Myocyte (in vitro differentiated cells): ENCODE results near the gene WBP4. TPM values are rescaled to one million over a fixed set of nuclear protein-coding genes. Genes with fewer than 3 reads are reported as not detected.
"Not testable (repeated sequence)": the region's sequence is repeated elsewhere in the genome, so short reads cannot be mapped to it uniquely, and the experiment has no call there.

Experiments used
- DNase-seq: peaks from one replicate; pipeline ENCODE4 v3.0.0-alpha.2; 2012; ENCODE audit warnings: low read depth
- microRNA counts: library from miRNA; unstranded; fragments of <30 nt; microRNA quantifications from one replicate; lab custom pipeline; 2016
- microRNA-seq: library from miRNA; unstranded; fragments of <30 nt; microRNA quantifications from one replicate; pipeline ENCODE4, GENCODE V29; 2016
- total RNA-seq: library from RNA; depleted of rRNA; stranded (reverse); fragments of >200 nt; gene quantifications from 2 replicates; pipeline ENCODE4 v1.2.3, GENCODE V29; 2014

The WBP4 gene
- total RNA-seq, 1 donor from 2014 or later = 12.1 TPM

DNA sequence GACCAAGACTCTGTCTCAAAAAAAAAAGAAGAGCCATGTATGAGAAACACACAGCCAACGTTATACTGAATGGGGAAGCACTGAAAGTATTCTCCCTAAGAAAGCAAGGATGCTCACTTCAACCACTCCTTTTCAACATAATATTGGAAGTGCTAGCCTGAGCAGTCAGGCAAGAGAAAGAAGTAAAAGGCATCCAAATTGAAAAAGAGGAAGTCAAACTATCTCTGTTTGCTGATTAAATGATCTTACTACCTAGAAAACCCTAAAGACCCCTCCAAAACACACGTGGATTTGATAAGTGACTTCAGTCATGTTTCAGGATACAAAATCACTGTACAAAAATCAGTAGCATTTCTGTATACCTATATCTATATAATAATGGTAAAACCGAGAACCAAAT, 16.2 kb downstream of the WBP4 start:
- no peak for DNase-seq

DNA sequence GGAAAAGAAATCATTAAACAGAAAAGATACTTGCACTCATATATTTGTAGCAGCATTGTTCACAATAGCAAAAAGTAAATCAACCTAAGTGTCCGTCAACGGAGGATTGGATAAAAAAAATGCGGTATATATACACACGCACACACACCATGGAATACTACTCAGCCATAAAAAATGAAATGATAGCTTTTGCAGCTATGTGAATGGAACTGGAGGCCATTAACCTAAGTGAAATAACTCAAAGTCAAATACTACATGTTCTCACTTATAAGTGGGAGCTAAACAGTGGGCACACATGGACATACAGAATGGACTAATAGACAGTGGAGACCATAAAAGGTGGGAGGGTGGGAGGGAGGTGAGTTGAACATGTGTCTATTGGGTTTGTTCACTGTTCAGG, 18.4 kb downstream of the WBP4 start:
- DNase-seq = no peak

DNA sequence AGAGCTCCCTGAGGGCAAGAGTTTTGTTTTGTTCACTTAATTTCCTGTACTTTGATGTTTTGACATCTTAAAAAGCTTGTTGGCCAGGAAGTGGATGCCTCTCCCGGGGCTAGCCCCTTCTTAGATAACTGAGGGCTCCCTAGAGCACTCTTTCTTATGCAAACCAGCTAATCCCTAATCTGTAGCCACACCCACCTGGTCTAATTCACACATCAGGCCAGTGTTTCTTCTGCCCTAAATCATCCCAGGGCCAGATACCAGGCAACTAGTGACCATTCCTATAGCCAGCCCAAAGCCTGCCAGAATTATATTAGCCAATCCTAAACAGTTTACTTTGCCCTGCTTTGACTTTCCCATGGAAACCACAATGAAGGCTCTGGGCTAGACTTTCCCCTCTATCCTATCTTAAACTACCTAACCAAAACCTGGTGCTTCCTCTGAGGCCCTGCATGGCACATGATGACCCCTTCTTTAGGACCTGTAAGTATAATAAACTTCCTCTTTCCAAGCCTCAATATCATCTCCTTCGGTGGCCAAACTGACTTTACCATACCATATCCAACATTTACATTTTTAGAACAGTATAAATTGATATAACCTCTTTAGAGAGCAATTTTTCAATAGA, 24.8 kb downstream of the WBP4 start:
- no peak for DNase-seq

DNA sequence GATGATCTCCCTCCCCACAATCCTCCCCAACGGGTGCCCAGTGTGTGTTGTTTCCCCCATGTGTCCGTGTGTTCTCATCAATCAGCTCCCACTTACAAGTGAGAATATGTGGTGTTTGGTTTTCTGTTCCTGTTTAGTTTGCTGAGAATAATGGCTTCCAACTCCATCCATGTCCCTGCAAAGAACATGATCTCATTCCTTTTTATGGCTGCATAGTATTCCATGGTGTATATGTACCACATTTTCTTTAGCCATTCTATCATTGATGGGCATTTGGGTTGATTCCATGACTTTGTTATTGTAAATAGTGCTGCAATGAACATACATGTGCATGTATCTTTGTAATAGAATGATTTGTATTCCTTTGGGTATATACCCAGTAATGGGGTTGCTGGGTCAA, 34.4 kb downstream of the WBP4 start:
- DNase-seq = not testable (repeated sequence)

DNA sequence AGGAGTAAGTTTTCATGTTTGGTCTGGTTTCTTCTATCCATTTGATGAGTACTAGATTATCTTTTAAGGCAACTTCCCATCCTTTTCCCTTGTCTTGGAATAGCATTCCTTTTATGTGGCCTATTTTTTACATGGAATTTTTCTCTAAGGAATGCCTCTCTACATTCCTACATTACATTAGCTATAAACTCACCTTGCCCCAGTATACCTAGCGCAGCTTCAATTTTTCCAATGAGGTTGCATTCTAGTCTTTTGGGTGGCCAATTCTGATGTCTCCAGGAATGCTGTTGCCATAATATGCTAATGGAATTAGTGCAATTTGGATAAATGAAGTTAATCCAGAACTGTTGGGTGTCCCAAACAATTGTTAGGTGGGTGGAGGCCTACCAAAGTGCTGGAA, 37.5 kb downstream of the WBP4 start:
- DNase-seq = no peak

DNA sequence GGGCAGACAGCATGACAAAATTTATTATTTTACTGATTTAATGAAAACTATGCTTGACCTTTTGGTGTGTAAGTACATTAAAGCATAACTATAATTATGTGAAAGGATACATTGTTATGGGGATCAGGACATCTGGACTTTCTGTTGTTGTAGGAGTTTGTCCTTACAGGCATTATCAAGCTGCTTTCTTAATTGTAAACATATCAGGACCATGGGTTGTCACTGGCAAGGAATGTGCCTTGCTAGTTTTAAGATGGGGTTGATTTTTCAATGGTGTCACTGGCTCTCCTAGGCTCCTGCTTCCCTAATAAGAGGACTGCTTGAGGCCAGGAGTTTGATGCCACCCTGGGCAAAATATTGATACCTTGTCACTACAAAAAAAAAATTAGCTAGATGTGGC, 38.7 kb downstream of the WBP4 start:
- no peak for DNase-seq

DNA sequence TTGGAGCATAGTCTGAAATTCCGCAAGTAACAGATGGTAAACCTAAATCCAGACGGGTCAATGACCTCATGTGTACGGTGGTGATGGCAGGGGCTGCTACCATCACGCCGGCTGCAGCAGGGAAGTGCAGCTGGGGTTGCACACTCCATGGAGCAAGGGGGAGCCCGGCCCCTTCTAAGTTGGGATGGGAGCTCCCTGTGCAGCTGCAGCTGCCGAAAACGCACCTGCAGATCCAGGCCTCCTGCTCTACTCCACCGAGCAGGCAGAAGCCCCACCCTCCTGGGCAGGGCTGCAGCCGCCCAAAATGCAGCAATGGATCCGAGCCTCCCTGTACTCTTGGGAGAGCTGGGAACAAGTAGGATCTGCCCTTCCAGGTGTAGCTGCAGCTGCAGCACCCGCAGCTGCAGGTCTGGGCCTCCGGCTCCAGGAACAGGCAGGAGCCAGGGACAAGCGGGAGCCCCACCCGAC, 45.8 kb downstream of the WBP4 start:
- no peak for DNase-seq

DNA sequence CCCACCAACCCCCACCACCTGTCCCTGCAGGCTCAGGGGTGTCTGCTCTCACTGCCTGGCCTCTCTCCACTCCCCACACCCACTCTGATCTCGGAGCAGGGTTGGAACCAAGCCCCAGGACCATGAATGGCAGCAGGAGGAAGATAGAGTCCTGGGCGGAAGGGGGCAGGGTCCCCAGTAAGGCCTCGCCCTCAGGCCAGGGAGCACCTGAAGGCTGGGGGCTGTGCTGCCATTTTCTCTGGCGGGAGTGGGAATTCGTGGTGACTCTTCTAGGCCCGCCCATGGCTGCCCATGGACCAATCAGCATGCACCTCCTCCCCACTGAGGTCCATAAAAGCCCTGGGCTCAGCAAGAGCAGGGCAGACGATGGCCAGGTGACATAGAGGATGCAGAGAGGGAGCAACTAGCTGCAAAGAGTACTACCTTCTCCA, 46.3 kb downstream of the WBP4 start:
- no peak for DNase-seq

DNA sequence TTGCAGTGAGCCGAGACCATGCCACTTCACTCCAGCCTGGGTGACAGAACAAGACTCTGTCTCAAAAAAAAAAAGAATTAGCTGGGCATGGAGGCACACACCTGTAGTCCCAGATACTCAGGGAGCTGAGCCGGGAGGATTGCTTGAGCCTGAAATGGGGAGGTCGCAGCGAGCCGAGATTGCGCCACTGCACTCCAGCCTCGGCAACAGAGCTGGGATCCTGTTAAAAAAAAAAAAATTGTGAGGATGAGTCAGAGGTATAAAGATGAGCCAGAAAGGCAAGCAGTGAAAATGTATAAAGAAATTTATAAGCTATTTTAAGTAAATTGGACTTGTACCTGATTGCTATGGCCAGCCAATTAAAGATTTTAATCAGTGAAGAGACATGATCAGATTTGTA, 50.1 kb downstream of the WBP4 start:
- DNase-seq = no peak

DNA sequence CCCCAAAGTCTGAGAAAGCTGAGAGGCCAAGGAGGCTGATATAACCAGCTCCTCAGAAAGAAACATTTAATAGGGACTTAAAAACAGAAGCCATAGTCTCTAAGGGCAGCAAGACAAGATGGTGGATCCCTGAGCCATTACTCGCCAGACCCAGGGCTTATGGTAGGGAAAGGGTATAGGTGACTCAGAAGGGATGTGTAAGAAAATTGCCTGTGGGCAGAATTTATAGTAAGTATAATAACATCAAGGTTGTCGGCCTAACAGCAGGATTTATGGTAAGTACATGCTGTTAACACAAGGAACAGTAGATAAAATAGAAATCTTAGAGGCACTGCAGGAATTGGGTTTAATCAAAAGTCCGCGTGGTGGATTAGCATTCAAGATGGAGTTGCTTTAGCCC, 56.6 kb downstream of the WBP4 start:
- DNase-seq = no peak

DNA sequence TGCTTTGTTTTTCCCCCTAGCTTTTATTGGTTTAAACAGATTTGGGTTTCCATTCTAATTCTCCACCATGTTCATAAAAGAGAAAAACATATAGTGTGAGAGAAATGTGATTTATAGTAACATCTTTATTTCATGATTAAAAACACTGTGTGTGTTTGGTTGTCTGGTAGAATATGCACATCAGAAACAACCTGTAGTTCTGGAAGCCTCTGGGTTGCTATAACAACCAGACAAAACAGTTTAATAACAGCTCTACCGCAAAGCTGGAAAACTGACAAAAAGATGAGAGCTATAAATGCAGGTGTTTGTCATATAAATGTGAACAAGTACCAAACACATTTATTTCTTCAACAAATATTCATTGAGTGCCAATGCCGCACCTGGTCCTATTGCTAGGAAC, 61.5 kb downstream of the WBP4 start:
- DNase-seq = peak; percentile 9

DNA sequence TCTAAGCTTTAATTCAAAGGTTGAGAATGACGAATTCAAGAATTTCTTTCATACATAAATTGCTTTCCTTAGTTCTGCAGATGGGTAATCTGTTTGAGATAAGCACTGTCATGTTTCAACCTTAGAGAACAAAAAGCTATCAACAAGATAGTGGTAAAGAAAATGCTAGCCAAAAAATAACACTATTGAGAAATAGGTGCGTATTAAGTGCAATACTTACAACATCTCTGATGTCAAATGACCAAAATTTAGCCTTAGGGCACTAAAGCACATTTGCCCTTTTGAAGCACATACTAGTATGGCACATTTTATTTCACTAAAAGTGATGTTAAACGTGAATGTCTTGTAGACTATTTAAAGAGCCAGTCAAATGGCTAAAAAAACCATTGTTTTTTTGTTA, 66.4 kb downstream of the WBP4 start:
- DNase-seq = no peak

DNA sequence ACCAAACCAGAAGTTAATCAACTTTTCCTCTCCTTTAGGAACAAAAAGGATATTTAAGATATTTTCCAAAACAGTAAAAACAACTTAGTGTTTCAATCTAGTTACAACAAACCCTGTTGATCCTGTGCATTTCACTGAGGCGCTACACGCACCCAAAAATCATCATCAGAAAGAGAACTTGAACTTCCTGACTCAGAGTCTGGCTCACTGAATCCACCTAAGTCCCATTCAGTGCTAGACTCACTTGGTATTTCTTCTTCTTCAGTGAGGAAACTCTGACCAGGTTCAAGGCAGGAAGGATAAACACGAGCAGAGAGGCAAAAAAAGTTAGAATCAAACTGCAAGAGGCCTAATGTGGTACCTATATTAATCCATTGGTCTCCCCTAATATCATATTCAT, 69.0 kb downstream of the WBP4 start:
- no peak for DNase-seq

DNA sequence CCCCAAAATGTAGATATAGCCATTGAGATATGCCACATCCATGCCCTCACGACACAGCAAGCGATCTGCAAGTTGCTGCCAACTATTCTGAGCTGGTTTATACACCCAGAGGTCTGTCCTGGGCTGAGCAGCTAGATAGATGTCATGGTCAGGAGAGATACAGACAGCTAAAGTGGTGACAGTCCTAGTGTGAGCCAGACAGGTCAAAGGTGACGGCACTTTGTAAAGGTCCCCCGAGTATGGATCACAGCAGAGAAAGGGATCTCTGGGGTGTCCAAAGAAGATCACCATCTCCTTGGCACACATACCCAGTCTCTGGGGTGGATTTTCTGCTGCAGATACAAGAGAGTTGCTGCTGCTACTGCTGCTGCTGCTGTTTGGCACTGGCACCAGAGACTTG, 69.9 kb downstream of the WBP4 start:
- not testable (repeated sequence) for DNase-seq

DNA sequence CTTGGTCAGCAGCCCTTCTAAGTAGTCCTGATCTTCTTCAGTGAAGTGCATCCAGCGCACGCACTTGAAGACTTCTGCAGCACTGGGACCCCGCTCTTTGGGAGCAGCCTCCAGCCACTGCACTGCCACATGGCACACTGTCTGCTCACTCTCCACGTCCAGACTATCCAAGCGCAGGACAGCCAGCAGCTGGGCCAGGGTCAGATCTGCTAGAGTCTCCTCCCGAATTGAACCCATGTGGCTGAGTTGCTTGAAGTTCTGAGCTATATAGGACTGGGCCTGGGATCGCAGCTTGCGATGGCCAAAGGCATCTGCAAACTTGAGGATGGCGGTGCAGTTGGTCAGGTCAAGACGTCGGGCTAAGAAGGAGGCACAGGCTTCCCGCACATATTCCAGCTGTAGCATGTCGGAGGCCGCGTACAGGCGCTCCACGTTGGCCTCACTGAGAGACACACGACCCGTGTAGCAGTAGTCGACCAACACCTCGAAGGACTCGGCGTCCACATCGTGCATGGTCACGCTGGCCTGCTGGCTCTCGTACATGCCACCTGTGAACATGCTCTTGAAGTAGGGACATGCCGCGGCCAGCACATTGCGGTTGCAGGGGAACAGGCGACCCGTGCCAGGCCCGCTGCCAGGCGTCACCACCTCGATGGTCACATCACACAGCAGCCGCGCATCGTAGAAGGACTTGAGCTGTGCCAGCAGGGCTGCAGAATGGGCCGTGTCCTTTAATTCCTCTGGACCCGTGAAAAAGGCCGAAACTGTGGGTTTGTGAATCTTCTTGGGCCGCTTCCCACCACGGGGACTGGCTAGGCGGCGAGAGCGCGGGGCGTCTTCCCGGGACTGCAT, 70.6 kb downstream of the WBP4 start:
- not testable (repeated sequence) for DNase-seq

DNA sequence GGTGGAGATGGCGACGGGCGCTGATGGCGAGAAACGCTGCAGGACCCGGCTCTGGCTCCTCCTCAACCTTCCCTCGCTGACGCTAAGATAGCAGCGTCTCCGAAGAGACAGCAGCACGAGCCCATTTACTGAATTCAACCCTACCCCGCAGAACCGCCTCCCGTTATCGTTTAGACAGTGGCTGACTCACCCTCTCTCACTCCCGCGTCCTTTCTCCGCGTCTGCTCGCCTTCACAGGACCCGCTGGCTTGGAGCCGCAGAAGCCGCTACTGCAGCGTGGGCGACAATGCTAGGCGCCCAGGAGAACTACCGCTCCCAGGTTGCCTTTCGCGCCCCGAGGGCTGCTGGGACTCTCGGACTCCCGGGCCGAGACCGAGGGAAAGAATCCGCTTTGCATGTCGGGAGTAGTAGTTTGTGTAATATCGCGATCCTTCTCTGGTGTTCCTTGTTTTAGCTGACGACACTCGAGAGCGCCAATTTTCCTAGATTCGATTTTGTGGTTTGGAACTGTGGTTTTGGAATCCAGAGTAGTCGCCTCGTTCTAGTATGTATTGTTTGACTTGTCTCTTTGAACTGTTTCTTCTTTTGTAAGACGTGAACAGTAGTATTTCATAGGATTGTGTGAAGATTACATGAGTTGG, 71.3 kb downstream of the WBP4 start, which contains the start of gene KBTBD6:
Gene KBTBD6 (minus strand): TSS at position 291 of the 641 bp plus-strand sequence. CDS start 291 bp downstream, outside the sequence.
- DNase-seq = peak; percentile 99

MicroRNA genes within 50 kb of the gene (microRNA counts, 767-probe panel; counts per million panel counts)
- microRNA hsa-miR-3168 (lab: Ali Mortazavi, UCI) = not detected

Small RNAs within 50 kb of the gene (microRNA-seq; reads per million reads assigned to microRNA genes)
- not detected for gene MIR3168

Other genes with a start within 250 kb of the WBP4 start
- 21.5 and 25.0 TPM in 2 replicates for gene ELF1, start 42.2 kb upstream of the WBP4 start, total RNA-seq
- gene KBTBD6, start 71.3 kb downstream of the WBP4 start, total RNA-seq = 9.9 and 10.5 TPM in 2 replicates
- 7.7 and 8.1 TPM in 2 replicates for gene KBTBD7, start 133.1 kb downstream of the WBP4 start, total RNA-seq
- 8.8 and 10.1 TPM in 2 replicates for gene MTRF1, start 202.1 kb downstream of the WBP4 start, total RNA-seq
- 6.9 and 8.6 TPM in 2 replicates for gene NAA16, start 249.8 kb downstream of the WBP4 start, total RNA-seq